ENCODE results near the gene PPP1R15B.

PPP1R15B gene

GRCh38 chr1:204411451-204412204 is at the start of gene PPP1R15B:
Gene PPP1R15B, minus strand, starts transcription at chr1:204411817. Its CDS starts 406 bp downstream, at chr1:204411411.
- no peak for FAIRE-seq
- peak; percentile 91 for DNase-seq (ENCODE audit: insufficient read length, low spot score)
- no peak for TF ChIP-seq CTCF (IDR thresholded peaks at IDR 0.05; ENCODE audit: insufficient read depth, missing control alignments)

GRCh38 chr1:204460346-204460745 is 48.7 kb upstream of the PPP1R15B start:
- FAIRE-seq (no peak), DNase-seq (ENCODE audit: insufficient read length, low spot score) (no peak)
- no peak for TF ChIP-seq CTCF (IDR thresholded peaks at IDR 0.05; ENCODE audit: insufficient read depth, missing control alignments)

GRCh38 chr1:204459706-204460105 is 48.1 kb upstream of the PPP1R15B start:
- no peak for FAIRE-seq
- no peak for DNase-seq (ENCODE audit: insufficient read length, low spot score)
- no peak for TF ChIP-seq CTCF (IDR thresholded peaks at IDR 0.05; ENCODE audit: insufficient read depth, missing control alignments)

GRCh38 chr1:204457666-204458065 is 46.0 kb upstream of the PPP1R15B start:
- FAIRE-seq (no peak), DNase-seq (ENCODE audit: insufficient read length, low spot score) (no peak)
- no peak for TF ChIP-seq CTCF (IDR thresholded peaks at IDR 0.05; ENCODE audit: insufficient read depth, missing control alignments)

- no peak for FAIRE-seq
- DNase-seq (ENCODE audit: insufficient read length, low spot score): no peak
- no peak for TF ChIP-seq CTCF (IDR thresholded peaks at IDR 0.05; ENCODE audit: insufficient read depth, missing control alignments)
Observed at GRCh38 chr1:204456826-204457442, 45.3 kb upstream of the PPP1R15B start.

GRCh38 chr1:204455831-204456145 is 44.2 kb upstream of the PPP1R15B start:
- no peak for DNase-seq (ENCODE audit: insufficient read length, low spot score)
- FAIRE-seq: no peak
- TF ChIP-seq CTCF (IDR thresholded peaks at IDR 0.05; ENCODE audit: insufficient read depth, missing control alignments): no peak
